OCI-LY1 (cell line): Measurements from ENCODE around the gene FBXO46.
A peak's percentile ranks its signal among the peaks of the same experiment; 100 is the strongest.

ENCODE experiments used
- H2AFZ ChIP-seq: fragments of 200-600 bp; sonication (generic), shearing (Covaris generic); 2 replicates; pipeline ENCODE4 v1.6.0; 2014; ENCODE audit warnings: antibody characterized with exemption, mild to moderate bottlenecking, low read length
- H3F3A ChIP-seq: fragments of 200-600 bp; sonication (generic), shearing (Covaris generic); 2 replicates; pipeline ENCODE4 v1.6.0; 2014; ENCODE audit warnings: mild to moderate bottlenecking, antibody characterized with exemption, low read length, moderate library complexity; ENCODE audit not compliant: insufficient read depth
- H3K27ac ChIP-seq: fragments of 200-600 bp; sonication (generic); 2 replicates; pipeline ENCODE4 v1.5.1; 2014; ENCODE audit warnings: low read length, mixed run types, mild to moderate bottlenecking, low read depth; ENCODE audit not compliant: poor library complexity, severe bottlenecking
- H3K27me3 ChIP-seq: fragments of 200-600 bp; sonication (generic); 2 replicates; pipeline ENCODE4 v1.6.0; 2014; ENCODE audit warnings: antibody characterized with exemption, mild to moderate bottlenecking, low read length, moderate library complexity; ENCODE audit not compliant: insufficient read depth
- H3K36me3 ChIP-seq: fragments of 200-600 bp; sonication (generic); 2 replicates; pipeline ENCODE4 v1.6.1; 2014; ENCODE audit warnings: mild to moderate bottlenecking, antibody characterized with exemption, low read length, moderate library complexity, mixed read lengths; ENCODE audit not compliant: insufficient read depth
- H3K4me1 ChIP-seq: fragments of 200-600 bp; sonication (generic); 2 replicates; pipeline ENCODE4 v1.5.1; 2014; ENCODE audit warnings: mild to moderate bottlenecking, low read length, moderate library complexity; ENCODE audit not compliant: insufficient read depth, severe bottlenecking
- H3K4me2 ChIP-seq: fragments of 200-600 bp; sonication (generic), shearing (Covaris generic); 2 replicates; pipeline ENCODE4 v1.6.1; 2014; ENCODE audit warnings: low read length
- H3K4me3 ChIP-seq: fragments of 200-600 bp; sonication (generic); 2 replicates; pipeline ENCODE4 v1.5.1; 2014; ENCODE audit warnings: low read length, low read depth, mild to moderate bottlenecking, mixed read lengths; ENCODE audit not compliant: poor library complexity, severe bottlenecking
- H3K79me2 ChIP-seq: fragments of 200-600 bp; shearing (Covaris generic); 2 replicates; pipeline ENCODE4 v1.6.1; 2016; ENCODE audit warnings: mixed run types, low read length, mixed read lengths; ENCODE audit not compliant: insufficient read depth
- H3K9ac ChIP-seq: fragments of 200-600 bp; sonication (generic), shearing (Covaris generic); 2 replicates; pipeline ENCODE4 v1.6.1; 2014; ENCODE audit warnings: mild to moderate bottlenecking, low read length, mixed read lengths
- H3K9me2 ChIP-seq: fragments of 200-600 bp; sonication (generic), shearing (Covaris generic); 2 replicates; pipeline ENCODE4 v1.6.1; 2014; ENCODE audit warnings: low read depth, mild to moderate bottlenecking, low read length, mixed read lengths
- H3K9me3 ChIP-seq: fragments of 200-600 bp; shearing (Covaris generic); 2 replicates; pipeline ENCODE4 v1.6.1; 2014; ENCODE audit warnings: low read length, mixed read lengths
- H4K20me1 ChIP-seq: fragments of 200-600 bp; sonication (generic), shearing (Covaris generic); 2 replicates; pipeline ENCODE4 v1.6.0; 2016; ENCODE audit warnings: mild to moderate bottlenecking, low read length; ENCODE audit not compliant: insufficient read depth
- EZH2 ChIP-seq: fragments of 200-600 bp; sonication (generic), shearing (Covaris generic); IDR thresholded peaks from 2 replicates; pipeline ENCODE4 v1.8.0; 2017; ENCODE audit warnings: borderline replicate concordance, mixed run types, mild to moderate bottlenecking, antibody characterized with exemption, low read length, moderate library complexity, mixed read lengths
- TF ChIP-seq, protein P1 (sequence below): fragments of 200-600 bp; sonication (generic), shearing (Covaris generic); IDR thresholded peaks from 2 replicates; pipeline ENCODE4 v1.5.1; 2017; ENCODE audit warnings: mild to moderate bottlenecking, antibody characterized with exemption, low read length, moderate library complexity, mixed read lengths

Gene FBXO46, protein sequence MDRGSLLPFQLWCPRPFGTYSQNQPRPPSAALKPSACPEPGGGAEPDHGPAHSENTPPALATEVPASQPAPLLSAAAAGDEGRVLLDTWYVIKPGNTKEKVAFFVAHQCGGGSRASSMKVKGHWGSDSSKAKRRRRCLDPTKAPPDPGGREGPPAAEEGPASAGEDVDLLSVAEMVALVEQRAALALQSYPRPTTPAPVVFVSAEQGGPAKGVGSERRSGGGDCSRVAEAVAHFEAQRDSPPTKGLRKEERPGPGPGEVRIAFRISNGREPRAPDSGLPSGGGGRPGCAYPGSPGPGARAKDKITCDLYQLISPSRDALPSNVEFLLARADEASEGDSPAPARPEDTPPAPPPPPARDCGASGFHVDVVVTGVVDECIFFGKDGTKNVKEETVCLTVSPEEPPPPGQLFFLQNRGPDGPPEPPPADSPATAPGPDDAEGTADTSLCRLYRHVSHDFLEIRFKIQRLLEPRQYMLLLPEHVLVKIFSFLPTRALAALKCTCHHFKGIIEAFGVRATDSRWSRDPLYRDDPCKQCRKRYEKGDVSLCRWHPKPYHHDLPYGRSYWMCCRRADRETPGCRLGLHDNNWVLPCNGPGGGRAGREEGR

DNA sequence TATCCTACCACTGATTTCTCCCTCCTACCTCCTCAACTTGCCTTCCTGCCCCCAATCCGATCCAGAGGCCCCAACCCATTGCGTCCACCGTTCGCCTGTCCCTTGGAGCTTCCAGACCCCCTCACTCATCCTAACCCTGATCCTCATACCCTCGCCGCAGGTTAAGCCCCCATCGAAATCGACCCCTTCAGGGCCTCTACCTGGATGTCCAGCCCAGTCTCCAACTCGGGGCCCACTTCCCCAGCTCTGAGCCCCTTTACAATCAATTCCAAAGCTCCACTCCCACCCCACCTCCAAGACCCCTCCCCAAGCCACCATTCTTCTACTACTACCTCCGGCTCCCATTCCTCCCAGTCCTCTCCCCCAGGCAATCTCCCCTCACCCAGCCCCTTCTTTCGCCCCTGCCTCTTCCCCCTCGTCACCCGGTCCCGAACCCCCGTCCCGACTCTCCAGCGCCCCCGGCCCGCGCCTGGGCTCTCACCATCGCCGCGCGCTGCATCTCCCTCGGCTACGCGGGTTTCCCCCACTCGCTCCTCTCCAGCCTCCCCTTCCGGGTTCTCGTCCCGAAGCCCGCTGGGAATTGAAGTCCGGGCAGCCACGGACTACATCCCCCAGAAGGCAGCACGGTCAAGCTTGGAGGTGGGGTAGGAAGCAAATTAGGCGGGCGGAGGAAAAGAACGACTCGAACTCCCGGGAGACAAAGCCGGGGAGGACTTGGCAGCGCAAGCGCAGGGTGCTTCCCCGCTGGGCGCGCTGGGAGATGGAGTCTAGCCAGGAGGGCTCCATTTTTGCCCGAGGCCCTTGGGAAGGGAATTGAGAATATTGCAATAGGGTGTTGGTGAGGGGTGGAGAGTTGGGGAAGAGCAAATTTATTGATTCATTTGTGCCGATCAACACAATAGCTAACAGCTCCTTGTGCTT is at the start of gene FBXO46:
Gene FBXO46, minus strand, starts transcription at position 529 of the 921 bp plus-strand sequence. CDS start 17,401 bp downstream, outside the sequence.
- no peak for TF ChIP-seq EZH2
- TF ChIP-seq, protein P1, sequence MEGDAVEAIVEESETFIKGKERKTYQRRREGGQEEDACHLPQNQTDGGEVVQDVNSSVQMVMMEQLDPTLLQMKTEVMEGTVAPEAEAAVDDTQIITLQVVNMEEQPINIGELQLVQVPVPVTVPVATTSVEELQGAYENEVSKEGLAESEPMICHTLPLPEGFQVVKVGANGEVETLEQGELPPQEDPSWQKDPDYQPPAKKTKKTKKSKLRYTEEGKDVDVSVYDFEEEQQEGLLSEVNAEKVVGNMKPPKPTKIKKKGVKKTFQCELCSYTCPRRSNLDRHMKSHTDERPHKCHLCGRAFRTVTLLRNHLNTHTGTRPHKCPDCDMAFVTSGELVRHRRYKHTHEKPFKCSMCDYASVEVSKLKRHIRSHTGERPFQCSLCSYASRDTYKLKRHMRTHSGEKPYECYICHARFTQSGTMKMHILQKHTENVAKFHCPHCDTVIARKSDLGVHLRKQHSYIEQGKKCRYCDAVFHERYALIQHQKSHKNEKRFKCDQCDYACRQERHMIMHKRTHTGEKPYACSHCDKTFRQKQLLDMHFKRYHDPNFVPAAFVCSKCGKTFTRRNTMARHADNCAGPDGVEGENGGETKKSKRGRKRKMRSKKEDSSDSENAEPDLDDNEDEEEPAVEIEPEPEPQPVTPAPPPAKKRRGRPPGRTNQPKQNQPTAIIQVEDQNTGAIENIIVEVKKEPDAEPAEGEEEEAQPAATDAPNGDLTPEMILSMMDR, result peak; percentile 34; the same call in 1 of the 2 replicates
- Histone ChIP-seq H3K9ac (peak within 1 kb of the TSS; percentile 94), H3K9me3 (no peaks in the 10 kb centered on the region), H3K4me2 (peak within 1 kb of the TSS; percentile 89), H3K36me3 (0 out of 2 replicates have a peak, but pooled peaks cover 4% of the 10 kb centered on the region), H3K4me3 (peak within 1 kb of the TSS; percentile 92), H3F3A (no peaks in the 10 kb centered on the region), H3K27me3 (no peaks in the 10 kb centered on the region), H2AFZ (no peak within 1 kb of the TSS), H3K4me1 (peaks cover 9% of the 10 kb centered on the region), H3K79me2 (peaks cover 41% of the 10 kb centered on the region), H3K9me2 (no peaks in the 10 kb centered on the region), H3K27ac (peak within 1 kb of the TSS; percentile 24), H4K20me1 (no peaks in the 10 kb centered on the region)

DNA sequence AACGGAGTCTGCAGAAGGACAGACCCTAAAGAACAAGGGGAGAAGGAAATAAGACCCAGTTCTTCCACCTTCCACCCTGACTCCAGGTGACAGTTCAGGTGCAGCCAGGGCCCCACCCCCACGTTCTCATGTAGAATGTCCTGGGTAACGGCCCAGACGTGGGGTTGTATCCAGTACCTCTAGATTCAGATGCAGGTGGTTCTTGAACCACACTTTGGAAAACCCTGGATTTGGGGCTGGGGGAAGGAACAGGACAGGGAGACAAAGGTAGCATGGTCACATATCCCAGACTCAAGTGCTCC is 49.4 kb upstream of the FBXO46 start:
- H3K27me3 ChIP-seq, result no peaks in the 10 kb centered on the region
- 0 out of 2 replicates have a peak, but pooled peaks cover 4% of the 10 kb centered on the region for H3K36me3 ChIP-seq
- H3K4me3 ChIP-seq, result no peak overlapping the region
- H3K79me2 ChIP-seq, result no peaks in the 10 kb centered on the region
- no peaks in the 10 kb centered on the region for H3F3A ChIP-seq
- no peak overlapping the region for H3K27ac ChIP-seq
- no peak overlapping the region for H3K9ac ChIP-seq
- H3K9me2 ChIP-seq, result no peaks in the 10 kb centered on the region
- no peaks in the 10 kb centered on the region for H4K20me1 ChIP-seq
- TF ChIP-seq, protein P1, result no peak
- TF ChIP-seq EZH2, result no peak
- peaks cover 10% of the 10 kb centered on the region for H3K4me1 ChIP-seq
- no peak overlapping the region for H3K4me2 ChIP-seq
- no peaks in the 10 kb centered on the region for H3K9me3 ChIP-seq
- H2AFZ ChIP-seq, result no peak overlapping the region
